Thoracic aorta (tissue), 2 donors: ENCODE data around the gene ATG4D. TPM values are rescaled to one million over a fixed set of nuclear protein-coding genes. Genes with fewer than 3 reads are reported as not detected.

ENCODE experiments used
- ATAC-seq: fragments of 150-250 bp; one replicate; pipeline ENCODE4 v1.8.0; 2017; ENCODE audit warnings: low read depth; ENCODE audit not compliant: insufficient number of reproducible peaks, low FRiP score
- DNase-seq: peaks from one replicate; pipeline ENCODE4 v3.0.0-alpha.2; 2020; ENCODE audit warnings: low spot score
- H3K27ac ChIP-seq, 2 donors: fragments of 200-600 bp; sonication (generic); 1 replicate in 1 of 2; 2 replicates in 1 of 2; pipeline ENCODE4 v1.5.1; 2016; ENCODE audit warnings: mild to moderate bottlenecking in 2 of 2, moderate library complexity in 2 of 2
- H3K27me3 ChIP-seq: fragments of 200-600 bp; sonication (generic); replicated peaks from 2 replicates; pipeline ENCODE4 v1.6.0; 2016; ENCODE audit warnings: mild to moderate bottlenecking; ENCODE audit not compliant: insufficient read depth
- H3K36me3 ChIP-seq: fragments of 200-600 bp; sonication (generic); one replicate; pipeline ENCODE4 v1.5.1; 2016
- H3K4me1 ChIP-seq, 2 donors: fragments of 200-600 bp; sonication (generic); 1 replicate in 1 of 2; 2 replicates in 1 of 2; pipeline versions ENCODE4 v1.5.1 to v1.6.0; 2016; ENCODE audit warnings: low read depth in 2 of 2, mild to moderate bottlenecking in 1 of 2; ENCODE audit not compliant: control insufficient read depth in 1 of 2
- H3K4me3 ChIP-seq: fragments of 200-600 bp; sonication (generic); 2 replicates; pipeline ENCODE4 v1.5.1; 2016; ENCODE audit warnings: mild to moderate bottlenecking
- H3K9me3 ChIP-seq: fragments of 200-600 bp; sonication (generic); 2 replicates; pipeline ENCODE4 v1.5.1; 2016
- CTCF ChIP-seq: fragments of 200-600 bp; sonication (generic); IDR thresholded peaks from one replicate; pipeline ENCODE4 v1.5.1; 2019; ENCODE audit warnings: antibody characterized with exemption
- total RNA-seq, 2 donors: library from RNA; depleted of rRNA; stranded (reverse); fragments of >200 nt; gene quantifications; one replicate each; pipeline versions ENCODE4 v1.1.0 to v1.2.3, GENCODE V29; 2016

ATG4D gene
- total RNA-seq, 2 donors from 2014 or later = 17.1 to 30.5 TPM

DNA sequence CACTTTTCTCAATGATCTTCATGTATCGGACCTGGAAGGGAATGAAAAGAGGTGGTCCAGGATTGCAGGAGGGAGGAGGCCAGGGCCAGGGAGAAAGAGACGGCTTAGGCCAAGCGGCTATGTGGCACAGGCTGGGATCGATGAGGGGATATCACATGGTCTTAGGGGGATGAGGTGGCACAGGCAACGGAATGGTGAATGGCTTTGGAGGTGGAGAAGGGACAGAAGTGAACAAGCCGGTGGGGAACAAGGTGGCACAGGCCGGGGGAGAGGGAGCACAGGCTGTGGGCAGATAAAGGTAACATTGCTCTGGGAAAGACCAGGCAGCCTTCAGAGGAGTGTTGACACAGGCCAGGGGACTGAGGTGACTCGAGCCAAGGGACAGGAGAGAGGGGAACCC lies 30.8 kb downstream of the ATG4D start:
- DNase-seq (no peak), ATAC-seq (no peak)
- Histone ChIP-seq H3K36me3 (no peaks in the 10 kb centered on the region), H3K4me3 (no peak overlapping the region), H3K27me3 (no peaks in the 10 kb centered on the region), H3K27ac (no peak overlapping the region), H3K9me3 (no peaks in the 10 kb centered on the region), H3K4me1 (peaks cover 4% of the 10 kb centered on the region in 2 donors)
- TF ChIP-seq CTCF = no peak

- Histone ChIP-seq H3K36me3 (no peaks in the 10 kb centered on the region), H3K4me1 (peaks cover 0 to 3% of the 10 kb centered on the region in 2 donors), H3K27me3 (no peaks in the 10 kb centered on the region), H3K9me3 (no peaks in the 10 kb centered on the region), H3K4me3 (no peak overlapping the region), H3K27ac (no peak overlapping the region)
- no peak for TF ChIP-seq CTCF
- DNase-seq (no peak), ATAC-seq (no peak)
Observed at GRCh38 chr19:10575011-10575716, 31.5 kb downstream of the ATG4D start.

- no peak overlapping the region for H3K4me3 ChIP-seq
- no peak for DNase-seq
- H3K9me3 ChIP-seq = no peaks in the 10 kb centered on the region
Observed at GRCh38 chr19:10577951-10578350, 34.2 kb downstream of the ATG4D start.

GRCh38 chr19:10580979-10581631 lies 37.4 kb downstream of the ATG4D start:
- Histone ChIP-seq H3K27me3 (no peaks in the 10 kb centered on the region), H3K9me3 (no peaks in the 10 kb centered on the region), H3K36me3 (no peaks in the 10 kb centered on the region), H3K4me1 (no peaks in the 10 kb centered on the region), H3K27ac (no peak overlapping the region), H3K4me3 (peak overlapping the region; percentile 53)
- DNase-seq (peak; percentile 79), ATAC-seq (peak; percentile 79)
- TF ChIP-seq CTCF = peak; percentile 98

More at GRCh38 chr19:10577951-10578350, 34.2 kb downstream of the ATG4D start:
- no peak for TF ChIP-seq CTCF
- H3K27me3 ChIP-seq = no peaks in the 10 kb centered on the region
- no peak for ATAC-seq
- H3K36me3 ChIP-seq = no peaks in the 10 kb centered on the region
- no peaks in the 10 kb centered on the region for H3K4me1 ChIP-seq
- no peak overlapping the region for H3K27ac ChIP-seq

GRCh38 chr19:10582091-10582490 lies 38.4 kb downstream of the ATG4D start:
- ATAC-seq = no peak
- Histone ChIP-seq H3K27me3 (no peaks in the 10 kb centered on the region), H3K9me3 (no peaks in the 10 kb centered on the region), H3K4me3 (no peak overlapping the region), H3K4me1 (no peaks in the 10 kb centered on the region), H3K27ac (no peak overlapping the region), H3K36me3 (no peaks in the 10 kb centered on the region)
- no peak for DNase-seq
- no peak for TF ChIP-seq CTCF
